ENCODE data around the gene EYS. TPM values are rescaled to one million over a fixed set of nuclear protein-coding genes. Genes with fewer than 3 reads are reported as not detected.

The EYS gene
- polyA plus RNA-seq, 1 of the 3 experiments (the other 2 are of a cell fraction), result 0.05 TPM

DNA sequence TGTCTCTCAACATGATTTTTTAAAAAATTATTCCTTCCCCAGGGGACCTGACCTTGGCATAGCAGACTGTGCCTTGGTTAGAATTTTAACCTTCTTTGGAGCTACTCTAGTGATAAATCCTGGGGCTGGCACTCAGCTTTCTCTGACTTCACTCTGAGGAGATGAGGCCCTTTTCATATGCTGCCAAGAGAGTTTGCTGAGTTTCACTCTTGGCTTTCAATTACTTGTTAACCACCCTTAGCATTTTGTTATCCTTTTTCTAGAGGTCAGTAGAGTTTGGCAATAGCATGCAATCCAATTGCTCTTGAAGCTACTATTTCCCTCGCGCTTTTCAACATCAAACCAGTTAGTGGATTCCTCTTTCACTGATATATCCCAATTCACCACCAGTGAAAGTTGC, 920.3 kb downstream of the EYS start:
- Histone ChIP-seq H3K9ac (no peak overlapping the region), H3K4me1 (ENCODE audit: control insufficient read depth in 1 of 2, insufficient read depth in 2 of 2, low read depth in 1 of 2, low read length in 1 of 2) (no peaks in the 10 kb centered on the region), H3K4me3 (ENCODE audit: low read depth in 2 of 2, low read length in 1 of 2) (no peak overlapping the region), H3K4me2 (no peak overlapping the region), H3K36me3 (replicated peaks in 1 of 2; ENCODE audit: control insufficient read depth in 1 of 2, insufficient read depth in 2 of 2, low read length in 1 of 2) (no peaks in the 10 kb centered on the region), H3F3A (replicated peaks; ENCODE audit: insufficient read depth) (no peaks in the 10 kb centered on the region), H3K9me3 (no peaks in the 10 kb centered on the region), H3K79me2 (ENCODE audit: insufficient read depth) (no peaks in the 10 kb centered on the region), H4K20me1 (ENCODE audit: insufficient read depth) (no peaks in the 10 kb centered on the region), H2AFZ (ENCODE audit: low read depth) (no peak overlapping the region), H3K27me3 (ENCODE audit: insufficient read depth) (no peaks in the 10 kb centered on the region), H3K27ac (ENCODE audit: low read depth in 2 of 2, low read length in 1 of 2) (no peak overlapping the region), H3K9me2 (no peaks in the 10 kb centered on the region)
- POLR2A ChIA-PET, result no interaction called here
- CTCF ChIA-PET, result no interaction called here
- DNase-seq, result no peak
- WGBS (ENCODE audit: low lambda C conversion rate), result 58% methylated on average over 2 of the region's 2 CpGs
- TF ChIP-seq, protein P1, sequence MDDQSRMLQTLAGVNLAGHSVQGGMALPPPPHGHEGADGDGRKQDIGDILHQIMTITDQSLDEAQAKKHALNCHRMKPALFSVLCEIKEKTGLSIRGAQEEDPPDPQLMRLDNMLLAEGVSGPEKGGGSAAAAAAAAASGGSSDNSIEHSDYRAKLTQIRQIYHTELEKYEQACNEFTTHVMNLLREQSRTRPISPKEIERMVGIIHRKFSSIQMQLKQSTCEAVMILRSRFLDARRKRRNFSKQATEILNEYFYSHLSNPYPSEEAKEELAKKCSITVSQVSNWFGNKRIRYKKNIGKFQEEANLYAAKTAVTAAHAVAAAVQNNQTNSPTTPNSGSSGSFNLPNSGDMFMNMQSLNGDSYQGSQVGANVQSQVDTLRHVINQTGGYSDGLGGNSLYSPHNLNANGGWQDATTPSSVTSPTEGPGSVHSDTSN (IDR thresholded peaks at IDR 0.05), result no peak
- TF ChIP-seq, protein P2, sequence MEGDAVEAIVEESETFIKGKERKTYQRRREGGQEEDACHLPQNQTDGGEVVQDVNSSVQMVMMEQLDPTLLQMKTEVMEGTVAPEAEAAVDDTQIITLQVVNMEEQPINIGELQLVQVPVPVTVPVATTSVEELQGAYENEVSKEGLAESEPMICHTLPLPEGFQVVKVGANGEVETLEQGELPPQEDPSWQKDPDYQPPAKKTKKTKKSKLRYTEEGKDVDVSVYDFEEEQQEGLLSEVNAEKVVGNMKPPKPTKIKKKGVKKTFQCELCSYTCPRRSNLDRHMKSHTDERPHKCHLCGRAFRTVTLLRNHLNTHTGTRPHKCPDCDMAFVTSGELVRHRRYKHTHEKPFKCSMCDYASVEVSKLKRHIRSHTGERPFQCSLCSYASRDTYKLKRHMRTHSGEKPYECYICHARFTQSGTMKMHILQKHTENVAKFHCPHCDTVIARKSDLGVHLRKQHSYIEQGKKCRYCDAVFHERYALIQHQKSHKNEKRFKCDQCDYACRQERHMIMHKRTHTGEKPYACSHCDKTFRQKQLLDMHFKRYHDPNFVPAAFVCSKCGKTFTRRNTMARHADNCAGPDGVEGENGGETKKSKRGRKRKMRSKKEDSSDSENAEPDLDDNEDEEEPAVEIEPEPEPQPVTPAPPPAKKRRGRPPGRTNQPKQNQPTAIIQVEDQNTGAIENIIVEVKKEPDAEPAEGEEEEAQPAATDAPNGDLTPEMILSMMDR (IDR thresholded peaks at IDR 0.05), result no peak

DNA sequence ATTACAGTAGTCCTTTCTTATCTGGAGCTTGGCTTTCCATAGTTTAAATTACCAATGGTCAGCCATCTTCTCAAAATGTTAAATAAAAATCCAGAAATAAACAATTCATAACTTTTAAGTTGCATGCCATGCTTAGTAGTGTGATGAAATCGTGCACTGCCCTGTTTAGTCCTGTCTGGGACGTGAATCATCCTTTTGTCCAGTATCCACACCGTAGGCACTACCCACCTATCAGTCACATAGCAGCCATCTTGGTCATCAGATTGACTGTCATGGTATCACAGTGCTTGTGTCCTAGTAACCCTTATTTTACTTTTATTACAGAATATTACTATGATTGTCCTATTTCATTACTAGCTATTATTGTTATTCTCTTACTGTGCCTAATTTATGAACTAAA, 924.1 kb downstream of the EYS start:
- no peaks in the 10 kb centered on the region for H3K9me3 ChIP-seq
- H3K4me1 ChIP-seq (ENCODE audit: control insufficient read depth in 1 of 2, insufficient read depth in 2 of 2, low read depth in 1 of 2, low read length in 1 of 2), result no peaks in the 10 kb centered on the region
- no peak overlapping the region for H3K9ac ChIP-seq
- no peaks in the 10 kb centered on the region for H3K36me3 ChIP-seq (replicated peaks in 1 of 2; ENCODE audit: control insufficient read depth in 1 of 2, insufficient read depth in 2 of 2, low read length in 1 of 2)
- no peaks in the 10 kb centered on the region for H4K20me1 ChIP-seq (ENCODE audit: insufficient read depth)
- TF ChIP-seq, protein P3, sequence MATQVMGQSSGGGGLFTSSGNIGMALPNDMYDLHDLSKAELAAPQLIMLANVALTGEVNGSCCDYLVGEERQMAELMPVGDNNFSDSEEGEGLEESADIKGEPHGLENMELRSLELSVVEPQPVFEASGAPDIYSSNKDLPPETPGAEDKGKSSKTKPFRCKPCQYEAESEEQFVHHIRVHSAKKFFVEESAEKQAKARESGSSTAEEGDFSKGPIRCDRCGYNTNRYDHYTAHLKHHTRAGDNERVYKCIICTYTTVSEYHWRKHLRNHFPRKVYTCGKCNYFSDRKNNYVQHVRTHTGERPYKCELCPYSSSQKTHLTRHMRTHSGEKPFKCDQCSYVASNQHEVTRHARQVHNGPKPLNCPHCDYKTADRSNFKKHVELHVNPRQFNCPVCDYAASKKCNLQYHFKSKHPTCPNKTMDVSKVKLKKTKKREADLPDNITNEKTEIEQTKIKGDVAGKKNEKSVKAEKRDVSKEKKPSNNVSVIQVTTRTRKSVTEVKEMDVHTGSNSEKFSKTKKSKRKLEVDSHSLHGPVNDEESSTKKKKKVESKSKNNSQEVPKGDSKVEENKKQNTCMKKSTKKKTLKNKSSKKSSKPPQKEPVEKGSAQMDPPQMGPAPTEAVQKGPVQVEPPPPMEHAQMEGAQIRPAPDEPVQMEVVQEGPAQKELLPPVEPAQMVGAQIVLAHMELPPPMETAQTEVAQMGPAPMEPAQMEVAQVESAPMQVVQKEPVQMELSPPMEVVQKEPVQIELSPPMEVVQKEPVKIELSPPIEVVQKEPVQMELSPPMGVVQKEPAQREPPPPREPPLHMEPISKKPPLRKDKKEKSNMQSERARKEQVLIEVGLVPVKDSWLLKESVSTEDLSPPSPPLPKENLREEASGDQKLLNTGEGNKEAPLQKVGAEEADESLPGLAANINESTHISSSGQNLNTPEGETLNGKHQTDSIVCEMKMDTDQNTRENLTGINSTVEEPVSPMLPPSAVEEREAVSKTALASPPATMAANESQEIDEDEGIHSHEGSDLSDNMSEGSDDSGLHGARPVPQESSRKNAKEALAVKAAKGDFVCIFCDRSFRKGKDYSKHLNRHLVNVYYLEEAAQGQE (IDR thresholded peaks at IDR 0.05; ENCODE audit: low read depth, low read length), result no peak
- TF ChIP-seq, protein P4, sequence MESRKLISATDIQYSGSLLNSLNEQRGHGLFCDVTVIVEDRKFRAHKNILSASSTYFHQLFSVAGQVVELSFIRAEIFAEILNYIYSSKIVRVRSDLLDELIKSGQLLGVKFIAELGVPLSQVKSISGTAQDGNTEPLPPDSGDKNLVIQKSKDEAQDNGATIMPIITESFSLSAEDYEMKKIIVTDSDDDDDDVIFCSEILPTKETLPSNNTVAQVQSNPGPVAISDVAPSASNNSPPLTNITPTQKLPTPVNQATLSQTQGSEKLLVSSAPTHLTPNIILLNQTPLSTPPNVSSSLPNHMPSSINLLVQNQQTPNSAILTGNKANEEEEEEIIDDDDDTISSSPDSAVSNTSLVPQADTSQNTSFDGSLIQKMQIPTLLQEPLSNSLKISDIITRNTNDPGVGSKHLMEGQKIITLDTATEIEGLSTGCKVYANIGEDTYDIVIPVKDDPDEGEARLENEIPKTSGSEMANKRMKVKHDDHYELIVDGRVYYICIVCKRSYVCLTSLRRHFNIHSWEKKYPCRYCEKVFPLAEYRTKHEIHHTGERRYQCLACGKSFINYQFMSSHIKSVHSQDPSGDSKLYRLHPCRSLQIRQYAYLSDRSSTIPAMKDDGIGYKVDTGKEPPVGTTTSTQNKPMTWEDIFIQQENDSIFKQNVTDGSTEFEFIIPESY (IDR thresholded peaks at IDR 0.05; ENCODE audit: borderline replicate concordance, low read depth), result no peak
- TF ChIP-seq GATA2 (CRISPR knock-in tag; IDR thresholded peaks at IDR 0.05) (no peak), RCOR1 (IDR thresholded peaks at IDR 0.05; ENCODE audit: low read length) (no peak), SMC3 (IDR thresholded peaks at IDR 0.05; ENCODE audit: low read depth, low read length) (no peak), TCF12 (IDR thresholded peaks at IDR 0.05) (no peak), FOXM1 (IDR thresholded peaks at IDR 0.05; ENCODE audit: low read depth) (no peak), GABPA (IDR thresholded peaks at IDR 0.05; ENCODE audit: low read depth) (no peak), RAD21 (IDR thresholded peaks at IDR 0.05; ENCODE audit: low read length) (no peak), JUND (IDR thresholded peaks at IDR 0.05) (no peak), YY1 (IDR thresholded peaks at IDR 0.05; ENCODE audit: low read depth) (no peak), FOSL2 (IDR thresholded peaks at IDR 0.05; ENCODE audit: borderline replicate concordance, low read depth) (no peak), TEAD4 (IDR thresholded peaks at IDR 0.05; ENCODE audit: borderline replicate concordance, insufficient read depth) (no peak), EP300 (IDR thresholded peaks at IDR 0.05; ENCODE audit: borderline replicate concordance in 1 of 2, low read depth in 1 of 2, low read length in 1 of 2) (no peak)
- TF ChIP-seq, protein P5, sequence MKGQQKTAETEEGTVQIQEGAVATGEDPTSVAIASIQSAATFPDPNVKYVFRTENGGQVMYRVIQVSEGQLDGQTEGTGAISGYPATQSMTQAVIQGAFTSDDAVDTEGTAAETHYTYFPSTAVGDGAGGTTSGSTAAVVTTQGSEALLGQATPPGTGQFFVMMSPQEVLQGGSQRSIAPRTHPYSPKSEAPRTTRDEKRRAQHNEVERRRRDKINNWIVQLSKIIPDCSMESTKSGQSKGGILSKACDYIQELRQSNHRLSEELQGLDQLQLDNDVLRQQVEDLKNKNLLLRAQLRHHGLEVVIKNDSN (IDR thresholded peaks at IDR 0.05; ENCODE audit: borderline replicate concordance, low read depth), result no peak
- TF ChIP-seq, protein P6, sequence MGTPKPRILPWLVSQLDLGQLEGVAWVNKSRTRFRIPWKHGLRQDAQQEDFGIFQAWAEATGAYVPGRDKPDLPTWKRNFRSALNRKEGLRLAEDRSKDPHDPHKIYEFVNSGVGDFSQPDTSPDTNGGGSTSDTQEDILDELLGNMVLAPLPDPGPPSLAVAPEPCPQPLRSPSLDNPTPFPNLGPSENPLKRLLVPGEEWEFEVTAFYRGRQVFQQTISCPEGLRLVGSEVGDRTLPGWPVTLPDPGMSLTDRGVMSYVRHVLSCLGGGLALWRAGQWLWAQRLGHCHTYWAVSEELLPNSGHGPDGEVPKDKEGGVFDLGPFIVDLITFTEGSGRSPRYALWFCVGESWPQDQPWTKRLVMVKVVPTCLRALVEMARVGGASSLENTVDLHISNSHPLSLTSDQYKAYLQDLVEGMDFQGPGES (IDR thresholded peaks at IDR 0.05; ENCODE audit: low read depth, low read length), result no peak
- no peaks in the 10 kb centered on the region for H3K79me2 ChIP-seq (ENCODE audit: insufficient read depth)
- no peaks in the 10 kb centered on the region for H3F3A ChIP-seq (replicated peaks; ENCODE audit: insufficient read depth)
- H3K27me3 ChIP-seq (ENCODE audit: insufficient read depth), result no peaks in the 10 kb centered on the region
- H3K9me2 ChIP-seq, result no peaks in the 10 kb centered on the region
- no peak for DNase-seq
- H3K27ac ChIP-seq (ENCODE audit: low read depth in 2 of 2, low read length in 1 of 2), result no peak overlapping the region
- no peak overlapping the region for H2AFZ ChIP-seq (ENCODE audit: low read depth)
- H3K4me2 ChIP-seq, result no peak overlapping the region
- CTCF ChIA-PET, result no interaction called here
- no peak overlapping the region for H3K4me3 ChIP-seq (ENCODE audit: low read depth in 2 of 2, low read length in 1 of 2)
- POLR2A ChIA-PET, result no interaction called here
- 47% methylated on average over 3 of the region's 3 CpGs for WGBS (ENCODE audit: low lambda C conversion rate)

Data from SK-N-SH (cell line).